A172 (cell line): ENCODE data around the gene PKHD1. TPM values are rescaled to one million over a fixed set of nuclear protein-coding genes. Genes with fewer than 3 reads are reported as not detected.

ENCODE experiments used
- DNase-seq: peaks from one replicate; pipeline ENCODE4 v3.0.0-alpha.2; 2015; ENCODE audit warnings: low spot score
- total RNA-seq: library from RNA; depleted of rRNA; stranded (reverse); fragments of >200 nt; shearing (Covaris generic); gene quantifications from 2 replicates; pipeline ENCODE4 v1.2.3, GENCODE V29; 2014

Gene PKHD1
- total RNA-seq, 1 experiment from 2014 or later = not detected

DNA sequence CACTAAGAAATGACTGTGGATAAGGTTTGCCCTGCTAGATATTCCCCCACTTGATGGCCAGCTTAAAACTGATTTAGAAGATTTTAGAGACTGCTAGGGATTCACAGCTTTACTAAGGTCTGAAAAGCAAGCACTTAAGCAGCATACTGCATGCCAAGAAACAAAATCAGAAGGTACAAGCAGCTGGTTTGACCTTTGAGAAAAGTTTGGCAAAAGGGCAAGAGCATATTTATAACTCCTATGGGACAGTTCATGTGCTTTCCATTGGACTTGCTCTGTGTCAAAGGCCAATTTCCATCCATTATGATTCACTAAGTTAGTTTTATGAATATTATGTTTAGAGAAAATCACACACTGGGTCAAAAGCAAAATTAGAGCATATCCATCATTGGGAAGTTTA lies 402.8 kb downstream of the PKHD1 start:
- DNase-seq = no peak

DNA sequence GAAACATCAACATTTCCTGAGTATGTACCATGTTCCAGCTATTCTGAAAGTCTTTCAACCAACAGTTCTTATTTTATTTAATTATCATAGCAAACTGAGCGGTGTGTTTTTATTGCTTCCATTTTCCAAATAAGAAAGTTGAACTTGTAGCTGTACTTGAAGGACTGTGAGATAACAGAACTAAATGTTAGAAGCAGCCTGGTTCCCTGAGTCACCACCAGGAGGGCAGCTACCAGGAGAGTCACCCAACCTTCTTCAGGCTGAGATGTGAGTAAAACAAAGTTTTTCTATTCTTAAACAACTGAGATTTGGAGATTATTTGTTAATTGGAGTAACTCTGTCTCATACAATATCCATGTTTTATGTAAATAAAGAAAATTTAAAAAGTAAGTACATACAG lies 403.4 kb downstream of the PKHD1 start:
- DNase-seq = no peak

DNA sequence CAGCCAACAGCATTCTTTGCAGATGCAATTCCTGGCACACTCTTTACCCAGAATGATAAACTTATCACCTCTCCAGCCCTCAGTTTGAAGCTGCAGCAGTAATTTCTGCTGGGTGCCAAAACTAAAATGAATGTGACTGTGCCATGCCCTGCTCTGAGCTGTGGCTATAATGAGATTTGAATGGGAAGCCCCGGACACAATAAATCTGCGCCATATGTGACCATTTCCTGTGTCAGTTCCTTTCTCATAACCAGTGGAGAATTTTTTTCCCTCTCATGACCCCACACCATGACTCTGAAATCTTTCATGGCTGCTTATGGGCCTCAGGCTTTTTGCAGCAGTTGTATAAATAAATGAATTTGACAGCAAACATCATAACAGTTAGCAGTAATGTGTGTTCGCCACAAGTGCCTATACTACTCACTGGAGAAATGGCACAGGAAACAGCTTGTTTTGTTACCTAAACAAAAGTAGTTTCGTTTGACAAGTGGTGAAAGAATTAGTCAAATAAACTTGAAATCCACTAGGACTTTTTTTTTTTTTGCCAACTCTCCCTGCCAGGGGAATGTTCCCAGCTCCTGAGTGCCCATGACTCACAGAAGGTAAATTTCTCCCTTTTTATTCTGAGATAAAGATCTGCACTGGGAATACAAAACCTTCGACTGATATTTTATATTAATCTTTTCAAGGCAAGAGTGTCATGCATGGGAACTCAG lies 408.4 kb downstream of the PKHD1 start:
- no peak for DNase-seq

DNA sequence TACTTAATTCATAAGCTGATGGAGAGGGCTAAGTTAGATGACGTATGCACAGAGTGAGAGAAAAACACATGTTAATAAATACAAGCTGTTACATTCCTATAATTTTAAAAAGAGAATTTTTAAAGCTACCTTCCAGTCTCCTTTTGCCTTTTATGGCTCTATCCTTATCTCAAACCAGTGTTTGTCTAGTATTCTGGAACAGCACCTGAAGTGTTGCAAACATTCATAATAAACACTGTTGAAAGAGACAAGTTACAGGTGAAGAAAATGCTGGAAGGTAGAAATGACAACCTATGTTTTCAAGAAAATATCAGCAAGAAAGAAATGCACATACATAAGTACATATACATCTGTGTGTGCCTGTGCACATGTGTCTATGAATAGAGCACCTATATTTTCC lies 409.1 kb downstream of the PKHD1 start:
- no peak for DNase-seq

DNA sequence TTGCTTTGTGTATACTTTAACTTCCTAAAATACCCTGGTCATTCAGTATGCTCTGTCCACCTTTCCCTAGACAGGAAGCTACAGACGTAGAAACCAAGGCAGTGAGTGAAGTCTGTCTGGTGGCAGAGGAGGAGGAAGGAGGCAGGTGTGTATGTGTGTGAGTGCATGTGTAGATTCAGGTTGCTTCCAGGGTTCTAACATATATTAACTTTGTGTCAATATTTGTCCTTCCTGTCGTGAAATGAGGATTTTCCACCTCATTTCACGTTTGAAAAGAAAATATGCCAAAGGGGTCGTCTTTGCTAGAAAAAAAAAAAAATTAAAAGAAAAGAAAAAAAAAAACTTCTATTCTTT lies 411.5 kb downstream of the PKHD1 start:
- no peak for DNase-seq

DNA sequence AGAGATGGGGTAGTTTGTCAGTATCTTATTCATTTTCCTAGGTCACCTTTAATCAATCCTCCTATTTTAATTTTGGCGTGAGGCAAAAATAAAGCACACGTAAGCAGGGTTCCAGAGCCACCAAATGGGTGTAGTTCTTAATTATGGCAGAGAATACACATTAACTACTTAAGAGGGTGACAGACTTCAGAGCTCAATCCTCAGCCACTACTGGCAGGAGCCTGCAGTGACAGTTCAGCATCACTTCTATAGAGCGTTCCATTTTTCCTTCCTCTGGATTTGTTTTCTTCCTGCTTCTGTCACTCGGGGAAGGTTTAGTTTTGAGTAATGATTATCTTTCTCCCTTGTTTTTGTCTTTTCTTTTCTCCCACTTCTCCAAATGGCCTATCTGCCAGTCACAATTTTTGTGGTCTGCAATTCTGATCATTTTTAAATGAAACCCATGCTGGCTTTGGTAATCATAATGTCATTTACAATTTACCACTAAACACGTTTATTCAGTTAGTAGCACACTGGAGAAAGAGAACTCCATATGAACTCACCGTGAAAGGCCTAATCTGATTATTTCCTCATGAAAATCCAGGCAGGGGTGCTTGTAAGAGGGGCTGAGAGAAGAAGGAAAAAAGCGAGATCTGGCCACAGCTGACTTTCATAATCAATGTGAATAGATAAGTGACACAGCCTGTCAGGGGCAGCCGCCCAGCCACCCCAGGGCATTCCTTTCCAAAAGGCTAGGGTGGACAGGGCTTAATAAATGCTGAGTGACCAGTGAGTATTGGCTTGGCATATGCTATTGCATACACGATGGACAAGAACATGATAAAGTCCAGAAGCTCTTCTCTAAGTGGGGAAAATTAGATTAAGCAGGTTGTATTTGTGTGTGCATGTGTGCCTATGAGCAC lies 412.1 kb downstream of the PKHD1 start:
- no peak for DNase-seq

DNA sequence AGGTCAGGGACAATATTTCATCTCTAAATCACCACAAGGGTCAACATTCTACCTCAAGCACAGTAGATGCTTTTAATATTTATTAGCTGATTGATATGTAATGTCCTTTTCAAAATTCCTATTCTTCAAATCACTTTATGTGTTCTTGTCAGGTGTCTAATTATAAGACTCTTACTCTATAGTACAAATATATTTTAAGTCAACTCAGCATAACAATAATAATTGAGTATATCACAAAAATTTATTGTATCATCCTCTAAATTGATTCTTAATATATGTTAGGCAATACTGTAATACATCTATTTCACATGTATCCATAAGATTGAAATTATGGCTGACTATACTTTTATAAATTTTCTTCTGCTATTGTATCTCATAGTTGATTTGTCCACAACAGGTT lies 423.9 kb downstream of the PKHD1 start:
- no peak for DNase-seq

DNA sequence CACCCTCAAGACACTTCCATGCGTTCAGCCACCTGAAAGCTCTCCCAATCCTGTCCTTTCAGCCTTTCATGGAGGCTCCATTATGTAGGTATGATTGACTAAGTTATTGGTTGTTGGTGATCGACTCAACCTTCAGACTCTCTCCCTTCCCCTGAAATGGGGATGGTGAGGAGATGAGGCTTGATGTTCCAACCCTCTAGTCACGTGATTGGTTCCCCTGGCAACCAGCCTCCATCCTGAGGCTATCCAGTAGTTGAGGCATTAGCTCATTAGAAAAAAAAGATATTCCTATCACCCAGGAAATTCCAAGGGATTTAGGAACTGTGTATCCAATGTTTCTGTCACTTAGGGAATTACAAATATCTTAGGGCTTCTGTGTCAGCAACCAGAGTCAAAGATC lies 426.6 kb downstream of the PKHD1 start:
- DNase-seq = no peak

DNA sequence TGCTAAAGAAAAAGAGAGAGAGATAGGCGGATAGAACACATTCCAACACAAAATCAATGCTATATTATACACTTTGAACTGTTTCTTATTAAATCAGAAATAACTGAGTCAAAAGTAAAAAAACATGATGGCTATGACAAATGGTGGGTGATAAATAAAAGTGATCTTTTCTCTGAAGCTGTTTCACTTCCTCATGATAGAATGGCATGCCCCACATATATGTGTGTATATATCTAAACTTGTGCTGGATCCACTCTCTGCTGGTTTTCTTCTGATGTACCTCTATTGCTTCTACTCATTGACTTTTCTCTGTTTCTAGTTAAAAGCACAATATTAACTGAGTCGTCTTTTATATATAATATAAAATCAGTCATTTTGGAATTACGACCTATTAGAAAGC lies 429.9 kb downstream of the PKHD1 start:
- DNase-seq = no peak

DNA sequence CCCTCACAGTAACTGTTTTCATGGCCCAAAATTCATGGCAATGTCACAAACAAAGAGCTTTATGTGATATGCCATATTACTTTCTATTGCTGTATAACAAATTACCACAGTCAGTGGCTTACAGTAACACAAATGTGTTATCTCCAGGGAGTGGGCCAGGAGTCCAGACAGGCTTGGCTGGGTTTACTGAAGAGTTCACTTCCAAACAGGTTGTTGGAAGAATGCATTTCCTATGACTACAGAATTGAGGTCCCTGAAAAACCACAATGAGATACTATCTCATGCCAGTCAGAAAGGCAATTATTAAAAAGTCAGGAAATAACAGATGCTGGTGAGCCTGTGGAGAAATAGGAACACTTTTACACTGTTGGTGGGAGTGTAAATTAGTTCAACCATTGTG lies 431.9 kb downstream of the PKHD1 start:
- DNase-seq = no peak

DNA sequence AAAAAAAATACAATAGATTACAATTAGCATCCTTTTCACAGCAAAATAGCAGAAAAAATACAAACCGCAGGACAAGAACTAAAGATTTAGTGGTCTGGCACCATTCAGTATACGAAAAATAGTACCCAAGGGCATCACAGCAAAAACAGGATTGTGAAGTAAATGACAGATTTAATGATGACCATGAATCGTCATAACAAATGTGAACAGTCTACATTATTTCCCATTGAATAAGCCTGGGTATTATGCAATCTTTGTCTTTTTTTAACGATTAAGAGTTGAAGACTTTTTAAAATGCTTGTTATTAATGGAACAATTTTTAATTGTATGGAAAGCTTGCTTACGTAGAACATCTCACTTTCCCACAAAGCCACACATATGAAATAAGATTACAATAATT lies 432.8 kb downstream of the PKHD1 start:
- DNase-seq = no peak

DNA sequence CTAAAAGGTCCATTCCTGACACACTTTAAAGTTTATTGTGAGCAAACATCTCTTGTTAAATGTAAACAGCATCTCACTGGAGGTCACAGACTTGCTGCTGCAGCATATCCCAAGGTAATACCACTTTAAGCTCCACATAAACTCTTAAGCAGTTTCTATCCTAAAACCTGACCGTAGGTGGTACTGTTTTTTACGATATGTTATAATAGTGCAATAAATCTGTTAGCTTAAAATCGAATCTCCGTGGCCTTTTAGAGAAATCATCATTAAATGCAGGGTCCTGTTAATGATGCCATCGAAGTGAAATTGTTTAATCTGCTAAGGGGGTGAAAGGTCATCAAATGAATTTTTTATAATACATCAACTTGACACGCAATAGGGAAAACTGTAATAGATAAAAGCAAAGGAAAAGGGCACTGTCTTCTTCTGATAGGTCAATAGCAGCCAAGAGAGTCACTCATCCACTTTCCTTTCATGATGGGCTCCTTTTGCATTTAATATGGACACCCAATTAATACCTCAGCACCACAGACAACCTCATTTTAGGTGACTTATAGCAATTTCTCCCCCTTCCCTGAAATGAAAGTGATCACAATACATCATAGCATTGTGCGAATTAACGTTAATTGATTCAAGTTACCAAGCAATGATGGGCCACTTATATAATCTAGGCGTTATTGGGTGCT lies 436.1 kb downstream of the PKHD1 start:
- no peak for DNase-seq

DNA sequence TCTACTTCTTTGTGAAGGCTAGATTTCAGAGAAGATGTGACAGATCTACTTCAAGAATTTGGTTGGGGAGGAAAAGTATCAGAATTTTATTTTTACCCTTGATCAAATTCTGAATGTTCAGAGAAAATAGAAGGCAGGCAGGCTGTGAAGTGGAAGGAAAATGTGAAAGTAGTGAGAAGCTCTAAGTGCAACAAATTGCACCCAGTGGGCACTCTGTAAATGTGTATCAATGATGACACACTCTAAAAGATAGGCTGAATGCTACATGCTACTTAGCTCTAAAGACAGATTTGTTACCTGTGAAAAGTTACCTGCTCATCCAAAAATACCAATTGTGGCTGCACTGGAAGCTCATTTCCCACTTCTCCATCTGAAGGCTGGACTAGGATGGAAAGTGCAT lies 438.6 kb downstream of the PKHD1 start:
- DNase-seq = no peak

DNA sequence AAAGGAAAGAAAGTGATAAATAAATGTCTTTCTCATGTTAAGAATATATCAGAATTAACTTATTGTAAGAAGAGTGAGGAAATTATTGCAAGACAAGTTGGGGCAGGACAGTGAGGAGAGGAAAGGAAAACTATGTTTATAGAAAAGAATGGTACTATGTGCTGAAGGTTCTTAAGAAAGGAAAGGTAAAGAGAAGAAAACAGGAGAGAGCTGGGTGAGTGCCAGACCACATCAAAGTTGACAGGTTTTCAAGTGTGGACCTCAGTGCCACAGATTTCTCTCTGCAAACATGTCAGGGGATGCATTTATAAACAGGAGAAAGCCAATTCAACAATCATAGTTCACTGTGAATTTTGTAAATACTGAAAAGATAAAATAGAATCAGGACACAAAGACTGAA lies 439.2 kb downstream of the PKHD1 start:
- DNase-seq = no peak

DNA sequence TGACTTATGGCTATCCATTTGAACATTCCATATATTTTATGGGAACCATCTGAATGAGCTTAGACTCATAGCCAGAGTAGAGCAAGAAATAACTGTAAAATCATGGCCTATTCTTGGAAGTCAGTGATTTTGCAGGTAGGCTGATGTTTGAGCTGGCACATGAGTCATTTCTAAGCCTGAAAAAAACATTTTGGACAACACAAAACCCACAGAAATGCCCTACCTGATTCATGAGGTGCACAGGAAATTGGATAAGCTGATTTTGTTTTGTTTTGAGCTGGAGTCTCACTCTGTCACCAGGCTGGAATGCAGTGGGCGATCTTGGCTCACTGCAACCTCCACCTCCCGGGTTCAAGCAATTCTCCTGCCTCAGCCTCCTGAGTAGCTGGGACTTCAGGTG lies 443.0 kb downstream of the PKHD1 start:
- no peak for DNase-seq

DNA sequence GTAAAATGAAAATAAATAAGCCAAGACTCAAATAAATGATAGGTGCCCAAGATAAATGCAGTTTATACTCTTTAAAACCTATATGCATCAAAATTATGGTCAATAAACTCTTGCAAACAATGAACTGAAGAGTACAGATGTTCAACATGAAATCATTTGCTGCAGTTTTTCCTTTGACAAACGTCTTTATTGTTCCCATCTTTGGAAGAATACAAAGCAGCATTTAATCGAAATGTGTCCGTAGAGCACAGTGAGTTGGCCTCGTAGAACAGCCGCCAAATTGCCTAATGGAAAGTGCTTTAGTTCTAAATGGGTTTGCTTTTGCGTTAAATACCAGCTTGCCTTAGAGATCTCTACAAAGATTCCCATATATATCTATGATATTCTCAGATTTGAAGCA lies 447.4 kb downstream of the PKHD1 start:
- no peak for DNase-seq

DNA sequence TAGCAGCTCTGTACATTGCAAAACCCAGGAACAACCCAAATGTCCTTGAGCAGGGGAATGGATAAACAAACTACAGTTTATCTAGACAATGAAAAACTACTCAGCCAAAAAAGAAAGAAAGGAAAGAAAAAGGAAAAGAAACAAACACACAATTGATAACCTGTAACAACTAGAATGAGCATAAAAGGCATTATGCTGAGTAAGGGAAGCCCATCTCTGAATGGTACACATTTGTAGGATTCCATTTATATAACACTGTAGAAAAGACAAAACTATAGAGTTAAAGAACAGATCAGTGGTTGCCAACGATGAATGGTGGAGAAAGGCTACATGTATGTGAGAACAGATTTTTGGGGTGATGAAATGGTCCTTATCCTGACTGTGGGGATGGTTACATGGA lies 454.0 kb downstream of the PKHD1 start:
- no peak for DNase-seq

DNA sequence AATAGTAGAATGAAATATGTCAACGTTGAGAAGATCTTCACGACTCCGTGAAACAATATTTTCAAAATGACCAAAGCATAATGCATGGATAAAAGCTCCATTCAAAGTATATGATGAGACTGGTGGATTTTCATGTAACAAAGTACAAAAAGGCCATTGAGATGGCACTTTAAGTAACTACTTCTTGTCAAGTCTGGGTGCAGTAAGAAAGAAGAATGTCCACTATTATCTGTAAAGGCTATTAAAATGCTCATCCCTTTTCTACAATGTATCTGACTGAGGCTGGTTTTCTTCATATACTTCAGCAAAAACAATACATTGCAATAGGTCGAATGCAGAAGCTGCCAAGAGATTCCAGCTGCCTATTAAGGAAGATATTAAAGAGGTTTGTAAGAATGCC lies 457.4 kb downstream of the PKHD1 start:
- no peak for DNase-seq

DNA sequence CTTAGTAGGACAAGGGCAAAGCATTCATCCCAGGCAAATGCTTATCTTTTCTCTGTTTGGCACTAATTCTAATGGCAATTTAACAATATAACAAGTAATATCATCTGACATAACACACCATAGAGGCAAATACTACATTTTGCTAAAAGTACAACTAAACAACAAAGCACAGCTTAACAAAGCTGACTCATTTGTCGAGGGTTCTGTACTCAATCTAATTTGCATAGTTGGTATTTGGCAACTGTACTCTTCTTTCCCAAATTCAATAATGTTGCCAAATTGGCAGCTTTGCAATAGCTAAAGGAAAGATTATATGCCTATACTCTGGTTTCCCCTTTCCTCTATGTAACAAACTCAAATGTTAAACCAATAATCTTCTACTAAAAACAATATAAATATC lies 461.0 kb downstream of the PKHD1 start:
- DNase-seq = no peak

DNA sequence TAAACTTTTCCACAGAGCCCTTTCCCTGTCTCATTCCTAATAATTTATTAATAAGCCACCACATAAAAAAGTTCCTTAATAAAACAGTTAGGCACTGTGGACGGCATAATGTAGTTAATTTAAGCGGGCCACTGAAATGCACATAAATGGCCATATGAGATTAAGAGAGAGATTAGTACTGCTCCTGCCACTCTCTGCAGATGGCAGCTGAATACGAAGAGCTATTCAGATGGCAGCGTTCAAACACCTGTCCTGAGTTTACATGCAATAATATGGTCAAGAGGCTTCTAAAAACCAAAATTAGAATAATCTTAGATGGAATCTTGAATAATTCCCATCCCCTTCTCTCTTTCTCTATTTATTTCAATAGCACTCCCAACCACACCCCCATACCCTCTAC lies 461.8 kb downstream of the PKHD1 start:
- DNase-seq = no peak

DNA sequence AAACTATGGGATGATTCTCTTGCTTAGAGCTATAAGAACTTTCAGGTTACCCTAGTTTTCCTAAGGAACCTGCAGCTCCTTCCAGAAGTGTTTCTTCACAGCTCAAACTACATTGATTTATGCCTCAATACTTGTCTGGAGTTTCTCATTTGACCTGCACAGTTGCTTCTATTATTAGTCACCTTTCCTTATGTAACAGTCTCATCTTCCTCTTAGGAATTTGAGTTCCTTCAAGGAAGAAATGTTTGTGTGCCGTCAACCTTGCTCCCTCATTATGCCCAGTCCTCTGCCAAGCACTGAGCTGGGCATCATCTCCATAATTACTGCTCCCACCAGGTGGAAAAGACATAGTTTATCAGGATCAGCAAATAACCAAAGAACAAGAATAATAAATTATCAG lies 466.4 kb downstream of the PKHD1 start:
- no peak for DNase-seq

DNA sequence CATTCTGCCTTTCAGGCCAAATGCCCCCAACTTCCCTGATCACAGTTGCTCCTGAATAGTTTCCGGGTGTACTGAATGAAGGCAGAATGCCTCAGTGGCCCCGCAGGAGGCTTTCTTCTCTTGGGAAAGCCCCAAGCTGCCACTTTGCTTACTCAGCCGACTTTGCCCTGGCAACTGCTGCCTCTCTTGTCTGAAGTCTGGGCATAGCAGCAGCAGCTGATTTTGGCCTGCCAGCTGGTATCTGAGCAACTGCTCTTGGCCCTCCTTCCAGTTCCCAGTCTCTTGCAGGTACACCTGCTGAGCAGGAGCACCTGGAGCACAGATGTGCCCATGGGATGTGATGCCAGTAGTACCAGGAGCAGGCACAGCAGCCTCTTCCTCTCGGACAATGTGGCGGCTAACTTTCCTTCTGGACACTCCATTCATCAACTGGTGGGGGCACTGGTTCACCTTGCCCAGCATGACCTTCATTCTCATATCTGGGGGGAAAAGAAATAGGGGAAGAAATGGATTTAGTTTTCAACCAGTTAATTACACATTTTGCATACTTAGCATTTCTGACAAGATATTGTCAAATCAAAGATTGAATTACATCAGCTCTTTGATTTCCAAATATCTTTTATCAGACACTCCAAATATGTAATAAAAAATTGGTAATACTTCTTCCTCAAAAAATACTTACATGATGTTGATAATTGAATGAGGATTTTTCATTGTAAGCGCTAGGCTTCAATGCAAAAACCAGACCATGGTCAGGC lies 468.2 kb downstream of the PKHD1 start:
- DNase-seq = no peak
